ENCODE data around the gene PRDX5.
A peak's percentile ranks its signal among the peaks of the same experiment; 100 is the strongest.

The PRDX5 gene

GRCh38 chr11:64305075-64305690 lies 12.7 kb upstream of the PRDX5 start, which contains the start of gene ESRRA:
Gene ESRRA, plus strand, starts transcription at chr11:64305524. Its CDS starts 1,656 bp downstream, at chr11:64307180.
- Histone ChIP-seq H3K27ac (ENCODE audit: low read depth, low read length) (peak within 1 kb of the TSS; percentile 95), H2AFZ (ENCODE audit: low read depth, low read length, severe bottlenecking) (peak within 1 kb of the TSS; percentile 45), H3K79me2 (ENCODE audit: insufficient read depth, low read length) (peaks cover 33% of the 10 kb centered on the region), H4K20me1 (ENCODE audit: low read depth, low read length) (no peaks in the 10 kb centered on the region), H3K4me3 (ENCODE audit: insufficient read depth, low read length, poor library complexity, severe bottlenecking) (peak within 1 kb of the TSS; percentile 97), H3K9ac (ENCODE audit: low read length) (peak within 1 kb of the TSS; percentile 95), H3K9me2 (replicated peaks; ENCODE audit: insufficient read depth, low read length) (no peaks in the 10 kb centered on the region), H3K36me3 (ENCODE audit: low read length) (no peaks in the 10 kb centered on the region), H3K27me3 (ENCODE audit: low read length) (no peaks in the 10 kb centered on the region), H3K4me2 (ENCODE audit: low read depth, low read length, poor library complexity, severe bottlenecking) (peak within 1 kb of the TSS; percentile 74), H3K9me3 (ENCODE audit: insufficient read depth, low read length) (no peaks in the 10 kb centered on the region), H3F3A (ENCODE audit: insufficient read depth) (peaks cover 4% of the 10 kb centered on the region; the same call in 1 of the 2 replicates)
- no peak for TF ChIP-seq EZH2phosphoT487 (conservative IDR thresholded peaks at IDR 0.05; ENCODE audit: low read length)
- no peak for TF ChIP-seq CTCF (IDR thresholded peaks at IDR 0.05; ENCODE audit: insufficient read depth, low read length, poor library complexity, severe bottlenecking)

GRCh38 chr11:64305691-64306562 lies 12.0 kb upstream of the PRDX5 start:
- peaks cover 39% of the 10 kb centered on the region for H3K79me2 ChIP-seq (ENCODE audit: insufficient read depth, low read length)
- no peaks in the 10 kb centered on the region for H3K27me3 ChIP-seq (ENCODE audit: low read length)
- H4K20me1 ChIP-seq (ENCODE audit: low read depth, low read length) = no peaks in the 10 kb centered on the region
- H3F3A ChIP-seq (ENCODE audit: insufficient read depth) = peaks cover 4% of the 10 kb centered on the region; the same call in 1 of the 2 replicates
- peak overlapping the region; percentile 97 for H3K4me3 ChIP-seq (ENCODE audit: insufficient read depth, low read length, poor library complexity, severe bottlenecking)
- peak overlapping the region; percentile 38 for H2AFZ ChIP-seq (ENCODE audit: low read depth, low read length, severe bottlenecking)
- no peaks in the 10 kb centered on the region for H3K9me2 ChIP-seq (replicated peaks; ENCODE audit: insufficient read depth, low read length)
- peak overlapping the region; percentile 69 for H3K4me2 ChIP-seq (ENCODE audit: low read depth, low read length, poor library complexity, severe bottlenecking)
- H3K9me3 ChIP-seq (ENCODE audit: insufficient read depth, low read length) = no peaks in the 10 kb centered on the region
- peak overlapping the region; percentile 95 for H3K9ac ChIP-seq (ENCODE audit: low read length)
- H3K36me3 ChIP-seq (ENCODE audit: low read length) = no peaks in the 10 kb centered on the region
- TF ChIP-seq EZH2phosphoT487 (conservative IDR thresholded peaks at IDR 0.05; ENCODE audit: low read length) (no peak), CTCF (IDR thresholded peaks at IDR 0.05; ENCODE audit: insufficient read depth, low read length, poor library complexity, severe bottlenecking) (peak; percentile 50)
- H3K27ac ChIP-seq (ENCODE audit: low read depth, low read length) = peak overlapping the region; percentile 66

GRCh38 chr11:64306563-64306875 lies 11.4 kb upstream of the PRDX5 start:
- Histone ChIP-seq H3F3A (ENCODE audit: insufficient read depth) (peaks cover 4% of the 10 kb centered on the region; the same call in 1 of the 2 replicates), H3K9me2 (replicated peaks; ENCODE audit: insufficient read depth, low read length) (no peaks in the 10 kb centered on the region), H2AFZ (ENCODE audit: low read depth, low read length, severe bottlenecking) (peak overlapping the region; percentile 38), H3K36me3 (ENCODE audit: low read length) (no peaks in the 10 kb centered on the region), H3K79me2 (ENCODE audit: insufficient read depth, low read length) (peaks cover 42% of the 10 kb centered on the region), H3K9me3 (ENCODE audit: insufficient read depth, low read length) (no peaks in the 10 kb centered on the region), H4K20me1 (ENCODE audit: low read depth, low read length) (no peaks in the 10 kb centered on the region), H3K4me3 (ENCODE audit: insufficient read depth, low read length, poor library complexity, severe bottlenecking) (peak overlapping the region; percentile 97), H3K27ac (ENCODE audit: low read depth, low read length) (peak overlapping the region; percentile 66), H3K4me2 (ENCODE audit: low read depth, low read length, poor library complexity, severe bottlenecking) (peak overlapping the region; percentile 69), H3K9ac (ENCODE audit: low read length) (peak overlapping the region; percentile 95), H3K27me3 (ENCODE audit: low read length) (no peaks in the 10 kb centered on the region)
- TF ChIP-seq CTCF (IDR thresholded peaks at IDR 0.05; ENCODE audit: insufficient read depth, low read length, poor library complexity, severe bottlenecking) (no peak), EZH2phosphoT487 (conservative IDR thresholded peaks at IDR 0.05; ENCODE audit: low read length) (no peak)

Measured in SU-DHL-6 (cell line).